Spinal cord (tissue), 10 donors: ENCODE results near the gene CD151. TPM values are rescaled to one million over a fixed set of nuclear protein-coding genes. Genes with fewer than 3 reads are reported as not detected.

ENCODE experiments used
- DNase-seq, 6 donors: peaks; one replicate each; pipeline versions ENCODE4 v3.0.0 to v3.0.0-alpha.2; 2013 to 2015; ENCODE audit warnings: low spot score in 6 of 6, low read depth in 4 of 6
- H3K27ac ChIP-seq: one replicate; pipeline ENCODE4 v1.5.1; 2013; ENCODE audit warnings: low read depth, low read length, control low read depth
- H3K27me3 ChIP-seq: one replicate; pipeline ENCODE4 v1.6.1; 2013; ENCODE audit warnings: low read length; ENCODE audit not compliant: control insufficient read depth, insufficient read depth
- H3K36me3 ChIP-seq: one replicate; pipeline ENCODE4 v1.6.1; 2013; ENCODE audit warnings: low read length; ENCODE audit not compliant: control insufficient read depth, insufficient read depth
- H3K4me1 ChIP-seq: one replicate; pipeline ENCODE4 v1.6.1; 2013; ENCODE audit warnings: low read length; ENCODE audit not compliant: control insufficient read depth, insufficient read depth
- H3K4me3 ChIP-seq: one replicate; pipeline ENCODE4 v1.5.1; 2013; ENCODE audit warnings: low read depth, low read length, control low read depth
- H3K9me3 ChIP-seq: one replicate; pipeline ENCODE4 v1.6.1; 2013; ENCODE audit warnings: low read length; ENCODE audit not compliant: control insufficient read depth, insufficient read depth
- WGBS: methylation state at CpG from one replicate; pipeline ENCODE4 v1.1.5; 2013; ENCODE audit warnings: missing lambda C conversion rate; ENCODE audit not compliant: insufficient coverage; 5-methylcytosine and 5-hydroxymethylcytosine counted together
- polyA plus RNA-seq, 2 donors: library from polyadenylated mRNA; unstranded; fragments of 120-200 nt; gene quantifications; one replicate each; pipeline ENCODE4 v1.2.1, GENCODE V29; 2013; ENCODE audit not compliant: insufficient read length in 2 of 2
- total RNA-seq, 2 donors: library from RNA; depleted of rRNA in 1 of 2; stranded (reverse); fragments of 120-200 nt in 1 of 2; fragments of >200 nt in 1 of 2; gene quantifications; one replicate each; pipeline versions ENCODE4 v1.2.3 to v1.2.4, GENCODE V29; 2013 to 2014
- donor health status: healthy.

Gene CD151
- total and polyA plus RNA-seq, 4 donors, result 71.8 to 185 (median 115) TPM

GRCh38 chr11:796565-797295 is 36.0 kb upstream of the CD151 start:
- 21% methylated on average over 18 of the region's 18 CpGs for WGBS

DNA sequence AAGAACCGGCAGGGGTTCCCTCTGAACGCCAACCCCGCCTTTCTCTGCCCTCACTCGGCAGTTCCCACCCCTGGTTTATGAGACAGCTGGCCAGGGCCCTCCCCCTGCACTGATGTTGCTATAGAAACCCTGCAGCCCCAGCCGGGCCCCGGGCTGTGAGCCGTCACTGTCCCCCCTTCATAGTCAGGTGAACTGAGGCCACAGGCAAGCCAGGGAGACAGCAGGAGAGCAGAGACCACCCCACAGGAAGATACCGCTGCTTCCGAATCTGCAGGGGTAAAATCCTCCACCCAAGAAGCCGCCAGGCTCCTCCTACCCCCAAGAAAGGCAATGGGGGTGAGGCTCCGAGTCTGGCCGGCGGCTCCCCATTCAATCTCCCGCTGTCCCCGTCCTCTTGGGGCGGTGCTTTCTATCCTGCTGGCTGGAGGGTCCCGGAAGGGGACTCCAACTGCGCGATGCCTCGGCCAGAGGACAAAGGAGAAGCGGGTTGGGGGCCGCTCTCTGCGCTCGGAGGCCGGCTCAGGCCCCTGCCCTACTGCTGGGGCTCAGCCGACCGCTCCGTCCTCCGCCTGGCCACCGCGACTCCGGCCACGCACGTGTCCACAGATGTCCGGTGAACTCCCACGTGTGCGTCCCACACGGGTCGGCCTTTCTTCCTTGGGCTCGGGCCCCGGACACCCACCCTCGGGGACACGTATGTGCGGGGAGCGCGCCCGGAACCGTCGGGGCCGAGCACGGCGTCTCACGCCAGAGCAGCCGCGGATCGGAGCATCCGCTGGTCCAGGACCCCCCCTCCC is 35.3 kb upstream of the CD151 start:
- DNase-seq, result peak in 3 of 6 donors; percentile 76 to 95 (median 92)
- Histone ChIP-seq H3K4me1 (peaks cover 44% of the 10 kb centered on the region), H3K27me3 (no peaks in the 10 kb centered on the region), H3K9me3 (no peaks in the 10 kb centered on the region), H3K4me3 (peak overlapping the region; percentile 86), H3K36me3 (peaks cover 71% of the 10 kb centered on the region), H3K27ac (peak overlapping the region; percentile 96)
- WGBS, result under 1% methylated on average over 57 of the region's 57 CpGs

More at GRCh38 chr11:796565-797295, 36.0 kb upstream of the CD151 start:
- no peaks in the 10 kb centered on the region for H3K9me3 ChIP-seq
- H3K4me3 ChIP-seq, result peak overlapping the region; percentile 86
- DNase-seq, result no peak
- peak overlapping the region; percentile 96 for H3K27ac ChIP-seq
- H3K4me1 ChIP-seq, result peaks cover 44% of the 10 kb centered on the region
- peaks cover 71% of the 10 kb centered on the region for H3K36me3 ChIP-seq
- H3K27me3 ChIP-seq, result no peaks in the 10 kb centered on the region

- no peaks in the 10 kb centered on the region for H3K9me3 ChIP-seq
- peak in 4 of 6 donors; percentile 71 to 95 (median 86) for DNase-seq
- H3K27ac ChIP-seq, result peak within 1 kb of the TSS; percentile 96
- no peaks in the 10 kb centered on the region for H3K27me3 ChIP-seq
- 4% methylated on average over 69 of the region's 69 CpGs for WGBS
- H3K4me1 ChIP-seq, result peaks cover 46% of the 10 kb centered on the region
- H3K4me3 ChIP-seq, result peak within 1 kb of the TSS; percentile 86
- peaks cover 71% of the 10 kb centered on the region for H3K36me3 ChIP-seq
These were observed 34.5 kb upstream of the CD151 start, which contains the start of gene SLC25A22 for GRCh38 chr11:798093-798713. Gene SLC25A22 (minus strand): TSS chr11:798281. CDS start chr11:795006, 3,275 bp downstream.

- Histone ChIP-seq H3K9me3 (no peaks in the 10 kb centered on the region), H3K27ac (no peak overlapping the region), H3K27me3 (no peaks in the 10 kb centered on the region), H3K4me3 (no peak overlapping the region), H3K4me1 (peaks cover 53% of the 10 kb centered on the region), H3K36me3 (peaks cover 65% of the 10 kb centered on the region)
- WGBS, result 95% methylated on average over 31 of the region's 32 CpGs
- DNase-seq, result no peak
These were observed 33.0 kb upstream of the CD151 start for GRCh38 chr11:799641-800316.

- H3K9me3 ChIP-seq, result no peaks in the 10 kb centered on the region
- H3K4me3 ChIP-seq, result no peak overlapping the region
- no peak overlapping the region for H3K27ac ChIP-seq
- peaks cover 58% of the 10 kb centered on the region for H3K36me3 ChIP-seq
- peaks cover 50% of the 10 kb centered on the region for H3K4me1 ChIP-seq
- DNase-seq, result no peak
- H3K27me3 ChIP-seq, result no peaks in the 10 kb centered on the region
- WGBS, result 97% methylated on average over 30 of the region's 30 CpGs
These were observed 32.3 kb upstream of the CD151 start for GRCh38 chr11:800473-800872.

GRCh38 chr11:801097-801780 is 31.5 kb upstream of the CD151 start:
- DNase-seq, result no peak
- Histone ChIP-seq H3K4me3 (no peak overlapping the region), H3K27me3 (no peaks in the 10 kb centered on the region), H3K36me3 (peaks cover 58% of the 10 kb centered on the region), H3K4me1 (peaks cover 50% of the 10 kb centered on the region), H3K9me3 (no peaks in the 10 kb centered on the region), H3K27ac (no peak overlapping the region)
- WGBS, result 93% methylated on average over 19 of the region's 20 CpGs

DNA sequence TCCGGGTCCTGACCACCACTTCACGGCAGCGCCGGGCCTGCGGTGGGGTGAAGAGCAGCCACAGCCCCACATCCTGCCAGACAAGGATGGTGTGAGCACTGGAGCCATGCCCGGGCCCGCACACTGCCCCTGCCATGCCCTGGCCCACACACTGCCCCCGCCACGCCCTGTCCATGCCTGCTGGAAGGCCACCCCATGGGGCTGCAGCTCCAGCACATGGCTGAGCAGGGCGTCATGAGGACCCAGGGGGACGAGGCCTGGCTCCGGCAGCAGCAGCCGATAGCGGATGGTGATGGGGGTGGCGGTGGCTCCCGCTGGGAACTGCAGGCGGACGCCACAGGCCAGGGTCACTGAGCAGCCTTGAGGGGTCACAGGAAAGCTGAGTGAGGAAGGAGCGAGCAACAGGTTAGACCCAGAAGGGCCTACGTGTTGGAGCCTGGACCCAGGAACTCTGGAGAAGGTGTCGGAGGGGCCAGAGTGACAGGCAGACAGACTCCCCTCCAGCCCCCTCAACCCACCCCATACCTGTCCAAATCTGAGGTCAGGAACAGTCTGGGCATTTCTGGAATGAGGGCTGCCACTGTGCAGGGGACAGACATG is 30.6 kb upstream of the CD151 start:
- peaks cover 42% of the 10 kb centered on the region for H3K4me1 ChIP-seq
- no peaks in the 10 kb centered on the region for H3K27me3 ChIP-seq
- no peak overlapping the region for H3K27ac ChIP-seq
- H3K4me3 ChIP-seq, result no peak overlapping the region
- H3K36me3 ChIP-seq, result peaks cover 55% of the 10 kb centered on the region
- no peak for DNase-seq
- no peaks in the 10 kb centered on the region for H3K9me3 ChIP-seq
- 95% methylated on average over 19 of the region's 21 CpGs for WGBS

DNA sequence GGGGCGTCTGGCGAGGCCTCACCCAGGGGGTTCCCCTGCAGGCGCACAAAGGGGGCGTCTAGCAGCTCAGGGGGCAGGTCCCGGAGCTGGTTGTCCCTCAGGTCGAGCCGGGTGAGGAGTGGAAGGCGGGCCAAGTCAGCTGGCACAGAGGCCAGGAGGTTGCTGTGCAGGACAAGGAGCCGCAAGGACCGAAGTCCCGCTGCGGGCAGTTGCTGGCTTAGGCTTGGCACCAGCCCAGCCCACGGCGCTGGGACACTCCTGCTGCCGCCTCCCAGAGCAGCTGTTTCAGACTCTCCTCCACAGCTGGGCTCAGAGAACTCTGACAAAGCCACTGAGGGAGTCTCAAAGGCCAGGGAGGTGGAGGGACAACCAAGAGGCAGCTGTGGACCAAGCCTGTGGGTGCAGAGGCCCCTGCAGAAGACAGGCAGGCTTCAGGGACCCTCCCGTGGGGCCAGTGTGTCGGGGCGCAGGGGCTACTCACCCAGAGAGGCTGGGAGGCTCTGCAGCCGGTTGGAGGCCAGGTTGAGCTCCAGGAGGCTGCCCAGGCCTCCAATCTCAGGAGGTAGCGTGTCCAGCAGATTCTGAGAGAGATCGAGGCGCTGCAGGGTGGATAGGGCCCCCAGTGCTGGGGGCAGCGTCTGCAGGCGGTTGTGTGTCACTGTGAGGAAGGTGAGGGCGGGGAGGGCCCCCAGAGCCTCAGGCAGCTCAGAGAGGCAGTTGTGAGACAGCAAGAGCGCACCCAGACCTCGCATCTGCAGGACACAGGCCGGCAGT is 29.9 kb upstream of the CD151 start:
- WGBS, result 93% methylated on average over 28 of the region's 28 CpGs
- no peak for DNase-seq
- H3K36me3 ChIP-seq, result peaks cover 55% of the 10 kb centered on the region
- no peak overlapping the region for H3K4me3 ChIP-seq
- no peaks in the 10 kb centered on the region for H3K27me3 ChIP-seq
- peaks cover 37% of the 10 kb centered on the region for H3K4me1 ChIP-seq
- no peaks in the 10 kb centered on the region for H3K9me3 ChIP-seq
- no peak overlapping the region for H3K27ac ChIP-seq
